ENCODE data around the gene AFF2.

Gene AFF2

DNA sequence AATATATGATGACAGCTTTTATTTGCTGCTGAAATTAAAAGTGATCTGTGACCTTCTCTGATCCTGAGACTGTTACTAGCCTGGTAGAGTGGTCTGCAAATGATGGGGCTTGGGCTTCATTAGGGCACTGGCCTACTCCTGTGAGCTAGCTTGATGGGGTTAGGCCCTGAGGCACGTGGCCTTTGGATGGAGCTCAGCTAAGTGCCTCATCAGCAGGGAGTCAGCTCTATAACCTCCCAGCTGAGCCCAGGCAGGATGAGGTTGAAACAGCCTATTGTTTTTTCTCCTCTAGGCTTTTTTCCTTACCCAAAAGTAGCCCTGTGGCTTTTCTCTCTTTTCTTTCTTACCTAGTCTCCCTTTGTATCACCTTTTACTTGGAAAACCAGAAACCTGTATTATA is 92.2 kb downstream of the AFF2 start:
- DNase-seq, result no peak

DNA sequence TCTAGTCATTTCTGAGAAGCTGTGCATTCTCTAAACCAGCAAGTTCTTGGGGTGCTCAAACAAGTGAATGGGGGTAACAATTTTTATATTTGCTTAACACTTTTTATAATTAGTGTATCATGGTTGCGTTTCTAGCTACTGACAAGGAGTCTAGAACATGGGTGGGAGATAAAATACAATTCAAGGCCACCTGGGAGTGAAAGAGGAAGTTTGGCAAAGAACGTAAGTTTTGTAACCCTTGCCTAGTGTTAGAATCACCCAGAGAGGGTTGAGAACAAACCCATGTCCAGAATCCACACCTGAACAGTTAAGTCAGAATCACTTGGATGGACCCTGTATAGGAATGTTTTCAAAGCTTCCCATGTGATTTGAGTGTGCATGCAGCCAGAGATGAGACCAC is 92.7 kb downstream of the AFF2 start:
- no peak for DNase-seq

DNA sequence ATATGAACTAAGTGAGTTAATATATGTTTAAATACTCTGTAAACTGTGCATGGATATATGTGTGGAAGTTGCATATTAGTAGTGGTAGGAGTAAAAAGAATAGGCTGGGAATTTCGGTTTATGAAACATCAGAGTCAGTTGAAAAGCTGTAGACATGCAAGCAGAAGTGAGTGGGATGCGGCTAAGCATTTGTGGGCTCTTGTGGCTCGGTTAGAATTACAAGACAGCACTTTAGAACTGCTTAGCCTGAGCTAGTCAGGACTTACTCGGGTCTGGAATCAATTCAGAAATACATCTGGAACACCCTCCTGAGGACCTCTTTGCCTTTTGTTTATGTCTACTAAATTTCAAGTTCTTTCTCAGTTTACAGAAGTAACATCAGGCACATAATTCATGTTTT is 93.6 kb downstream of the AFF2 start:
- no peak for DNase-seq

DNA sequence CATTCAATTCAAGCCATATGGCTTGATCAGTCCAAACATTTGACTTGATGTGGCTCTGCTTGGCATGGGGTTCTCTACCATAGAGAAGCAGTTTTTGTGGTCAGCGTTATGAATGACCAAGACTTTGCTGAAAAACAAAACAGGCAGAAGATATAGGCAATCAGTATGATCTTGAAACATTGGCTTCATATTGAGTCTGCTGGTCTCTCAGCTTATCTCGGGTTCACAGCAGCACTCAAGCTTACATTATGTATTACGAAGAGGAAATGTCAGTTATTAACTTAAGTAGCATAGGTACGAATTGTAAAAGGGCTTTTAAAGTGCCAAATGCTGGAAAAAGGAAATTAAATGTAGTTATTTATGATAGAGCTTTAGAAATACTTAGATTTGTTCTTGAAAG is 99.0 kb downstream of the AFF2 start:
- DNase-seq, result no peak

DNA sequence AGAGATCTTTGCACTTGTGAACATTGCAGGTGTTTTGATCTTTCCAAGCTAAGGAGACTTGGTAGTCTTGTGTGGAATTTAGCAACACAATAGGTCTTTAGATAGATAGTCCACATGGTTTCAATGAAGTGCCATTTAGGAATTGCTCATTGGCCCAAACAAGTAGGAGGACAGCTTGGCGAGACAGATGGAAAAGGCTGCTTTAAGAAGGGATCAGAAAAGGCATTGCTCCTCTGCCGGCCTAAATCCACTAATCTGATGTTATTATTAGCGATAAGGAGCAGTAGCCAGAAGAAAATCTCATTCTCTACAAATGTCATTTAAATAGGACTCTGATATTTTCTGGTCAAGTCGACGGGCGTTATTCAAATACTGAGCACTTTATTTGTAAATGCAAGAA is 99.7 kb downstream of the AFF2 start:
- DNase-seq, result no peak

DNA sequence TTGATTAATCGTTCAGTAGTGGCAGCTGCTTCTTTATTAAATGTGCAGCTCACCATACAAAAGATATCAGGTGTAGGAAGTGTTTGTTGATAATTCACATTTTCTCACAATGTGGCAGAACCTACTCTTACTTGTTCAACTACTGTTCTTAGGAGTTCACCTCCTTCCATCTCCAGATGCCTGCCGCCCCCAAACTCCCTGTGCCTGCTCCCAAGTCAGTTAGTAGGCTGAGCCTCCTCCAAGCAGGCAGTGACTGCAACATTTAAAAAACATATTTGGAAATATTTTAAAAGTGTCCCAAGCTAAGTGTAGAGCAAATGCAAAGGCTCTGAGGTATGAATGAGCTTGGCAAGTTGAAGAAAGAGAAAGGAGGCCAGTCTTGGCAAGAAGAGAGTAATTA is 100.2 kb downstream of the AFF2 start:
- no peak for DNase-seq

DNA sequence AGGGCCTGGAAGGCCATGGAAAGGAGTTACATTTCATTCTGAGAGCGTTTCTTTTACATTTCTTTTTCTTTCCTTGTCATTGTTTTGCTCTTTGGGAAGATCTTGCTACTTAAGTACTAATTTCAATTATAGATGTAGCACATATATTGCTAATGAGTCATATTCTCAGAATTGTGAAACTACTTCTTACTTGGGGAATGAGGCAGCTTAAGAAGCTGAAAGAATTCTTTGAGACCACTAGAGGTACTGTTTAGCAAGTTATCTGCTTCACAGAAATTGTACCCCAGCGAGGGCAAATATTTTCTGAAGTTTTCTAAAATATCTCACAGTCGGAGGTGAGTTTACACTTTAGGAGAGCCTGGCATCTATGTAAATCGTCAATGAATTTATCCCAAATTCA is 100.6 kb downstream of the AFF2 start:
- DNase-seq, result no peak

DNA sequence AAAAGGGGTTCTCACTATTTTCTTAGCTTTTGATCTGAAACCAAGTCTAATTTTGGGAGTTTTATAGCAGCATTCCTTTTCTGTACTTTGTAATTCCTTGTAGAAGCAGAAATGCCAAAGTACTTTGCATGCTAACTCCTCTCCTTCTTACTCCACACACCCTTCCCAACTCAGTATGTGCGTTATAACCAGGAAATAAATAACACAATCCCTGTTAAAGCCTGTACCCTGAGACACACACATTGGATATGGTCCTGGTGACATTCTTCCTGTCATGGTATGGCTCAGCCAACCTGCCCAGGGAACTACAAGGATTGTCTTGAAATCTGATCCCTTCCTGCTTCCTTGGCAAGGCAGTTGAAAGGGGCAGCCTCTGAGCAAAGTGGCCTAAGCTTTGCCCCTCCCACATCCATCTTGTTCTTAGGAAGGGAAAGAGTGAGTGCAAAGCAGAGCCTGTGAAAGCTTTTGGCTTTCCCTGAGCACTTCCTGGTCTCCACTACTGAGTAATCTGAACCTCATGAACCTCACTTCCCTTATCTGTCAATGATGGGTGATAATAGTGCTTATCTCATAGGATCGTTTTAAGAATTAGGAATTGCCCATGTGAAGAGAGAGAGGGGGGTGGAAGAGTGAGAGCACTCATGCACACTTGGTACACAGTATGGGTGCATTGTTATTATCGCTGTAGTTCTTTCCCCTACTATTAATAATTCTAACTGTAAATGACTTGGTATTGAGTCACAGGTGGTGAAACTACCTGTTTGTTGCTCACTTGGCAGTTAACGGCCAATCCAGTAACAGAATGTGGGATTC is 109.3 kb downstream of the AFF2 start:
- no peak for DNase-seq

DNA sequence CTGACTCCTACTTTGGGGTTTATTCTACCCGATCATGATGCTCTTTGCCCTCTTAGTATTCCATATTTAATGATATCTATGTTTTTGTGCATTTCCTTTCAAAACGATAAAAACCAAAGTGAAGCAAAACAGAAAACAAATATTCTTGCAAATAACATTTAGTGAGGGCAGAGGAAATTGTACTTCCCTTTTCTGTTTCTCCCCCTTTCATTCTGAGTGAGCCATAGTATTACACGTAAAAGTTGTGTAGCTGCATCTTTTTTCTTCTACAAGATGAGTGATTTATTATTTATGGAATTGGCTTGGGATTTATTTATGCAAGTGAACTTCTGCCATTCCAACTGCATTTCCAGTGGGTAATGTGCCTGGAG is 109.9 kb downstream of the AFF2 start:
- DNase-seq, result no peak

DNA sequence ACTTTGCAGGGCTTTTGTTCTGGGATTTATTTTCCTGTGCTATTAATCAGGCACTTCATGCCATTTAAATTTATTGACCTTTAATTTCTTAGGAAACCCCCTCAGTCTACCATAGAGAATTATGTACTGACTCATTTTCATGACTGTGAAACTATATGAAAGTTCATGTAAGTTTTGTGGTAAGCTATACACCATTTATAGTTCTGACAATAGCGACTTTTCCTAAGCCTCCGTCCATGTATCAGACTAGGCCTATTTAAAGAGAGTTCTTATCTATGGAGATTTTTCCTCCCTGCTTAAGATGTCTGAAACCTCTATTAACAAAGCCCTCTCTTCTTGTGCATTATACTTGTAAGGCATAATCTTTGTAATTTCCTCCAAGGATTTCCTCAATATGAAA is 111.6 kb downstream of the AFF2 start:
- DNase-seq, result no peak

DNA sequence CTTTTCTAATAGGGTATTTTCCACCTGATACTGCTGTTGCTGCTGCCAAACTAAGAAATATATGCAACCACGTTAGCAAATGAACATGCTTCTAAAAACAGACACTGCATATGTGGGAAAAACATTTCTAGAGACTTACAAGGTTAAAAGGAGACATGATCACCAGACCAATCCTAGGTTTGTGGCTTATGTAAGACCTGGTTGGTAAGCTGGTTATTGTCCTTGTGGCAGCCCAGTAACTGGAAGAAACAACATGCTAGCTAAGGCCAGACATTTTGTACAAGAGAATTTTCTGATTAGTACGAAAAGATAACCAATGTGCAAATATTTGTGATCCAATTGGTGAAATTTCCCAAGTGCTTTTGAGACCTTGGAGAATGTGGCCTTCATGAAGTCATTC is 112.0 kb downstream of the AFF2 start:
- DNase-seq, result no peak

DNA sequence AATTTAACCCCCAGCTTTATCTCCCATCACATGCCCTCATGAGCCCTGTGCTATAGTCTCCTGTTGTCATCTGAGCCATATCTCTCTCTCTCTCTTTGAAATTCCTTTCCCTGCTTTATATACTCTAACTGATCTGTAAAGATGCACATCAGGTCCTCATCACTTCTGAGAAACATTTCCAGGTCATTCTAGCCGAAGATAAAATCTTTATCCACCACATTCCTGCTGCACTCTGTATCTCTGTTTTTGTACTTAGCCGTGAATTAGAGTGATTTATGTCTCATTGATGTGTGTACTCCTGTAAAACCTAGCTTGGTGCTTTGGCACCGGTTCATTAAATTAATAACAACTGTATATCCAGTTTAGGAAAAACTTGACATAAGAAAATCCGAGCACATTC is 113.2 kb downstream of the AFF2 start:
- DNase-seq, result no peak

DNA sequence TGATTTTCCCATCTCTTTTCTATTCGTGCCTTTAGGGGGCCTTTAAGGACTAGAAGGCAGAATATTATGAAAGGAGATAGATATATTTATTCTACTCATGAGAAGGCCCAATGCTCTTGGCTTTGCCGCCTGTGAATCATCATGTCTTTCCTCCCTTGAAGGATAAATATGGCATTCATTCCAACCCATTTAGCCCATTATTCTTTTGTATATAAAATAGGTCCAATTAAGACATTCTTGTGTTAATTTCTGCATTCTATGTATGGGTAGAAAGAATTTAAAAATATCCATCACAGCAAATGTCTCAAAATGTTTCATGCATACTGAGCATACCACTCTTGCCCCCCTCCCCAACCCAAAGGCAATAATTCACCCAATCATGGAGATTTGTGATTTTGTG is 115.1 kb downstream of the AFF2 start:
- DNase-seq, result no peak

DNA sequence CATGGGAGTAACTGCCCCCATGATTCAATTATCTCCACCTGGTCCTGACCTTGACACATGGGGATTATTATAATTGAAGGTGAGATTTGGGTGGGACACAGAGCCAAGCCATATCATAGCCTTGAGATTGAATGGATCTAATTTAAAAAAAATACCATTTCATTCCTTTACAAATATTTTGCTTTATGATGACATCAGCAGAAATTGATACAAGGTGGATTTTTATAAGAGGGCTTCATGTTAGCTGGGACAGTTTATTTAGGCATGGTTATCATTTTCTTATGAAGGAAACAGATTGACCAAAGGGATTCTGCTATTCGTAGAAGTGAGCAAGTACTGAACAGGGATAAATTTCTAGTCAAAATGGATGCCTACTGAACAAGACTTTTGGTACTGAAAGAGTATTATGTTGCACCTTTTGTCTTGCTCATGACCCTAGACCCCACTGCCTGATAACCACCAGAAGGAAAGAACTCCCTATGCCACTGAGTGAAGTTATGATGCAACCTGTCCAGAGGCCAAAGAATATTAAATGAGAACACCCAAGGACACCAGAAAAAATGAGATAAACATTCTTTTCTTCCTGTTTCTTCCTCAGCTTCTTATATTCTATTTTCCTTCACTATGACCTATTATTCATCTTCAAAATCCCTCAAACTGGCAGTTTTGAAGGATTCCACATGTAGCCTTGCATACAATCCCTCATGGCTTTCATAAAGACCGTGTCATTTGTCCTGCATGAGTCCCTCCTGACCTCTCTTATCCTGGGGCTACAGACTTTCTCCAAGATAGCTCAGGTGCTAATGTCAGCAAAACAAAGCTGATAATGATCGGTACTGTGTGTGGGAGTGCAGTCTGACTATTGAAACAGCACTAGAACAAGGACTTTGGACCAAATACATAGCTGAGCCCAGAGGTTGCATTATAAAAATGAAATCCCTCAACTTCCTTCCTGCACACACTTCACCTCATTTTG is 118.3 kb downstream of the AFF2 start:
- DNase-seq, result no peak

DNA sequence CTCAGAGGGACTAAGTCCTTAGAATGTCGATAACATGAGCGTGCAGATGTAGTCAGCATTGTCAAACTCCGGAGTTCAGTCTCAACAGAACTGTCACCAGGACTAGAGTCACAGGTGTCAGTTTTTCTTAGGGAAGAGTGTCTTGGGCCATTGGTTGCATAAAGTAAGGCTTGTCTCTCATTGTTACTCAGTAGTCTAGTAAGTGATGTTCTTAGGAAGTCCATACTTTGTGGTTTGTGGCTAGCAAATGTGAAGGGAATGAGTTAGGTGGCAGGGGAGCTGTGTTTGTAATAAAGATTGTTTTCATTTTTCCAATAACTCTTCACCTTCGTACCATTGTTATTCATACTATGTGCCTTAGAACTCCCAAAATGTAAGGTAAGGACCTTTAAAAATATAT is 119.6 kb downstream of the AFF2 start:
- no peak for DNase-seq

DNA sequence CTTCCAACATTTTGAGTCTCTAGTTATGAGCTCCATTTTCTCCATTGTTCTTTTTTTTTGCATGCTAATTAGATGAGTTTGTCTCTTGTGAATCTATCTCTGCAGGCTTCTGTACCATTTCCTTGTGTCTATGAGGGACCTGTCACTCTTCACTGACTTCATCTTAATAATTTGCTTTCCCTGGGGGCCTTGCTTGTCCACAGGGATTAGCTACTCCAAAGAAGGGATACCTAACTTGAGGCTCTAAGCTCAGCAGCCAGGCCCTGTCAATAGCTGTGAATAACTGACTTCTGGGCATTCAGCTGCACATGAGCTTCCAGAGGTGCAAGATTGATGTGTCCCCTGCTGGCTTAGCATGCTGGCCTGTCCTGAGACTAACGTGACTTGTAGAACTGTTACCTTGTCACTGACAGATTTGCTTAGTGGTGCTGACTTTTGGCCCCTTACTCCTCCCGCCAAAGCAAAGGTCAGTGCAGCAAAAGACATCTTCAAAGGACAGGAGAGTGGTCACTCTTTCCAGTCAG is 124.6 kb downstream of the AFF2 start:
- no peak for DNase-seq

DNA sequence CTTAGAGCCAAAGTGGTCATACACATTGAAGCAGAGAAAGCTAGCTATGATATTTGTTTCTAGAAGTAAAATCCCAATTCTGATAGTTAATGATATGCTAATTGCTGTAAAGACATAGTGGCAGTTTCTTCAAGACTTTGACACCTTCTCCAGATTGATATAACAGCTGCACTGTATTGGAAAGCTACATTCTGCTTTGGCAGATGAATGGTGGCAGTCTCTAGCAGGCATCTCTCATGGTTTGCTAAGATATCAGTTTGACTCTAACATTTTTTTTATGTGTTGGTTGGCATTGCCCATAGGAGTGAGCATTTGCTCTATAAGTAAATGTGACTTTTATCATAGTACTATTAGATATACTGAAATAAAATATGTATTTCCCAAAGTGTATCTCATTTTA is 128.2 kb downstream of the AFF2 start:
- no peak for DNase-seq

DNA sequence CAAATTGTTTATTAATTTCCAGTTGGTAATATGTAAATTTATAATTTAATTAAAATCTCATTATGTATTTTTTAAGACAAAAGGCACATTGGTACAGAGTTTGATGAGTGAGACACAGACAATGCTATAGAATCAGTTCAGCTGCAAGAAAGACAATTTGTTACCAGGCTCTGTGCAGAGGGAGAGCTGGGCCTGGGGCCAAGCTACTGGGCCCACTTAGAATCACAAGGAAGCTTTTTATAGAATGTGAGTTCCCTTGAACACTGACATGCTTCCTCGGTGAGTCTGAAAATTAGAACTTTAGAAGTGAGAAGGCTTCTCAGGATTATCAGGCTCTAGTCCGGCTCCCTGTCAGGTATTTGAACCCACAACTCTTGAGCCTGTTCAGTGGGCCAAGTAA is 129.0 kb downstream of the AFF2 start:
- DNase-seq, result no peak

DNA sequence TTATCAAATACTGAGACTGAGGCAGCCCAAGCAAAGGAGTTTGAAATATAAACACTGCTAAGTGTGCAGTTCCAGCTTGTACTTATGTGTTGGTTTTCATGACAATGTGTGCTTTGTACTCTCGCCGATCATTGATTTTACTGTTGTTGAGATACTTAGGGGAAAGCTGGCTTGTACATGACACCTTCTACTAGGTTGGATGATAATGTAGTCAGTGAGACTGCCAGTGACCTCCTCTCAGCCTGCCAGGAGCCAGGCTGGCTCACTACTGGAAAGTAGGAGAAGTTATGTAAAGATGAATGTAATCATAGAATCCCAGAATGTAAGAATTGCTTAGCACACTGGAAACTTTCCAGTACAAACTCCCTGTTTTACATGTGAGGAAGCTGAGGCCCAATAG is 132.0 kb downstream of the AFF2 start:
- DNase-seq, result no peak

DNA sequence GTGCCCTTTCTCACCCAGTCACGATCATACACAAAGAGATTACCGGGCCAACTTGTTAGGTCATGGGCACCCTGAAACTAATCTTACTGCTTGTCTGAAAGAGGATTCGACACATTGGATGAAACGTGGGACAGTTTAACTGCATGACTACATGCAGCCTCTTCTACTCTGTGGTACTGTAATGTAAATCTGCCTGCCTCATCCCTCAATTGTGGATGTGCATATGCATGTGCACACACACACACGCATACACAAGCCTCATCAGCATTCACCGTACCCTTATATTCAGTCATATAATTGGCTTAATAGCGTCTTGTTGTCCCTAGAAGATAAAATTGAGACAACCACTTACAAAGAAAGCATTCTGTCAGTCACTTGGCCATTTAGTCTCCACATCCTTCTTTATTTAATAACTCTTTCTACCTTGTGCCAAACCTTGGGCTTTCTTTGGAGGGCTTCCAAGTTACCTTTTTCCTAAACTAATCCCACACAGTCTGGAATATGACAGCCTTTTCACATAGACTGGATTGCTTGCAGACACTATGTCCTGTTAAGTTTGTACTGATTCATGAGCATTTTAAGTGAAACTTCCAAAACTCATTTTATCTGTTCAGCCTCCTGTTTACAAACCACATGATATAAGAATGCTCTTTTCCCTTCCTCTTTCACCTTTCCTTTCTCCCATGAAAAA is 132.9 kb downstream of the AFF2 start:
- no peak for DNase-seq

DNA sequence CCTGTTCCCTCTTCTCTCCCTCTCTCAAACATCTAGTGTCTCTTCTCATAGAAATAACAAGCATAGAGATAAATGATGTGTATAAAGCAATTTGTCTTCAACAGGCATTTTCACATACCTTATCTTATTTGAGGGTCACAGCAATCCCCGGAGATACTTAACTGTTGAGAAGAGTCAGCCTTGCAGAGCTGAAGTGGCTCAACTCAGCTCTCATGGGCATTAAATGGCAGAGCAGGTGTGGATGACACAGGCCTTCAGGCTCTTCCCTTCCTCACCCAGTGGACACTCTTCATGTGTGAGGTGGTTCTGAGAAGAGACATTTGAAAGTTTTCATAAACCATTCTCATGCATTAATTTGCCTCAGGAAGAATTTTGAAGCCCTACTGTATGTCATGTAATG is 134.2 kb downstream of the AFF2 start:
- DNase-seq, result no peak

DNA sequence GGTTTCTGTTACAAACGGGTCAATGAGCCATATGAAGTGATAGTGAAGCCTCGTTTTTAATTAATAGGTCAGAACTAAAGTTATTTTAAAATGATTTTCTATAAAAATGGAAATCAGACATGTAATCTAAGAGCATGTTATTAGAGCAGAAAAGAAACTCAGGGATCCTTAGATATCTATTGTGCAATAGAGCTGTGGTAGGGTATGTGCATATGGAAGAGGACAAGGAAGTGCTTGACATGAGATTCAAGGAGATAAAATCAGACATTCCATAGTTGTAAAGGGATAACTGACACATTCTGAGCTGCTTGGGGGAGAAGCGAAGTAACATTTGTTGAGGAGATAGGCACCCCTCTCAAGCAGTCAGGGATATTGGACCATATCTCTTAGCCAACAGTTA is 143.0 kb downstream of the AFF2 start:
- DNase-seq, result no peak

DNA sequence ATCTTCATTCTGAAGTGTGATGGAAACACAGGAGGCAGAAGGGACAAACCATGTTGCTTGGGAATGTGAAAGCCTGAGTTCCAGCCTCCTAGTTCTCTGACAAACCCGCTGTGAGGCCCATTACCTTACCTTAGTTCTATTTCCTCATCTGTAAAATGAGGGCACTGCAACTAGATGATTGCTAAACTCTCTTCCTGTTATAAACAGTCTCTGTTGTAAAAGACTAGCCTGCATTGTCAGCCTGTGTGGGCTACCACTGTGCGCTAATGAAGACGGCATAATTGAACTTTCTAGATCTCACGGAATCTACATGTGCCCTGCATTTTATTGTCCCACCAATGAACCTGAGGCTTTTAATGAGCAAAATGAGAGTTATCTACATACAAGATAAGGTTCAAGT is 147.2 kb downstream of the AFF2 start:
- no peak for DNase-seq
